Measurements from ENCODE around the gene ADAMTSL1.

The ADAMTSL1 gene

GRCh38 chr9:18717759-18718158 lies 243.8 kb downstream of the ADAMTSL1 start:
- H3K27me3 ChIP-seq (ENCODE audit: insufficient read depth, poor library complexity, severe bottlenecking), result no peaks in the 10 kb centered on the region
- no peak for DNase-seq (ENCODE audit: low read depth in 1 of 2, low spot score in 1 of 2)
- no peak overlapping the region for H3K4me3 ChIP-seq (replicated peaks; ENCODE audit: insufficient read depth, low read length)
- TF ChIP-seq REST (IDR thresholded peaks at IDR 0.05; ENCODE audit: insufficient replicate concordance, low read depth) (no peak), SPI1 (IDR thresholded peaks at IDR 0.05; ENCODE audit: borderline replicate concordance, low read depth) (no peak), GABPA (IDR thresholded peaks at IDR 0.05; ENCODE audit: low read depth) (no peak), CTCF (IDR thresholded peaks at IDR 0.05; ENCODE audit: insufficient read depth, low read length) (no peak), POLR2AphosphoS5 (IDR thresholded peaks at IDR 0.05; ENCODE audit: low read depth) (no peak)
- H3K27ac ChIP-seq (replicated peaks), result no peak overlapping the region

- Histone ChIP-seq H3K27me3 (ENCODE audit: insufficient read depth, poor library complexity, severe bottlenecking) (no peaks in the 10 kb centered on the region), H3K27ac (replicated peaks) (no peak overlapping the region), H3K4me3 (replicated peaks; ENCODE audit: insufficient read depth, low read length) (no peak overlapping the region)
- no peak for TF ChIP-seq GABPA (IDR thresholded peaks at IDR 0.05; ENCODE audit: low read depth)
- DNase-seq (ENCODE audit: low read depth in 1 of 2, low spot score in 1 of 2), result no peak
Observed at GRCh38 chr9:18718393-18718792, 244.4 kb downstream of the ADAMTSL1 start.

GRCh38 chr9:18718932-18719331 lies 245.0 kb downstream of the ADAMTSL1 start:
- no peak overlapping the region for H3K27ac ChIP-seq (replicated peaks)
- no peaks in the 10 kb centered on the region for H3K27me3 ChIP-seq (ENCODE audit: insufficient read depth, poor library complexity, severe bottlenecking)
- TF ChIP-seq POLR2AphosphoS5 (IDR thresholded peaks at IDR 0.05; ENCODE audit: low read depth), result no peak
- TF ChIP-seq REST (IDR thresholded peaks at IDR 0.05; ENCODE audit: insufficient replicate concordance, low read depth), result no peak
- TF ChIP-seq SPI1 (IDR thresholded peaks at IDR 0.05; ENCODE audit: borderline replicate concordance, low read depth), result no peak
- no peak for TF ChIP-seq GABPA (IDR thresholded peaks at IDR 0.05; ENCODE audit: low read depth)
- TF ChIP-seq CTCF (IDR thresholded peaks at IDR 0.05; ENCODE audit: insufficient read depth, low read length), result no peak
- no peak overlapping the region for H3K4me3 ChIP-seq (replicated peaks; ENCODE audit: insufficient read depth, low read length)
- DNase-seq (ENCODE audit: low read depth in 1 of 2, low spot score in 1 of 2), result no peak

GRCh38 chr9:18720691-18721090 lies 246.7 kb downstream of the ADAMTSL1 start:
- no peak overlapping the region for H3K27ac ChIP-seq (replicated peaks)
- DNase-seq (ENCODE audit: low read depth in 1 of 2, low spot score in 1 of 2), result no peak
- no peak for TF ChIP-seq GABPA (IDR thresholded peaks at IDR 0.05; ENCODE audit: low read depth)
- TF ChIP-seq REST (IDR thresholded peaks at IDR 0.05; ENCODE audit: insufficient replicate concordance, low read depth), result no peak
- no peak for TF ChIP-seq POLR2AphosphoS5 (IDR thresholded peaks at IDR 0.05; ENCODE audit: low read depth)
- no peak for TF ChIP-seq SPI1 (IDR thresholded peaks at IDR 0.05; ENCODE audit: borderline replicate concordance, low read depth)
- no peak for TF ChIP-seq CTCF (IDR thresholded peaks at IDR 0.05; ENCODE audit: insufficient read depth, low read length)
- no peaks in the 10 kb centered on the region for H3K27me3 ChIP-seq (ENCODE audit: insufficient read depth, poor library complexity, severe bottlenecking)
- H3K4me3 ChIP-seq (replicated peaks; ENCODE audit: insufficient read depth, low read length), result no peak overlapping the region

All from HL-60 (cell line).